Stomach (tissue), 4 donors: ENCODE measurements around the gene COX5A.
"Not testable (repeated sequence)": the region's sequence is repeated elsewhere in the genome, so short reads cannot be mapped to it uniquely, and the experiment has no call there.

Experiments
- EP300 ChIP-seq: sonication (generic); formaldehyde crosslinking; IDR thresholded peaks from one replicate; pipeline ENCODE4 v1.6.1; 2017; ENCODE audit warnings: antibody characterized with exemption
- POLR2A ChIP-seq, 4 donors: fragments of 450-650 bp; IDR thresholded peaks; one replicate each; pipeline ENCODE4 v1.6.1; 2016; ENCODE audit warnings: antibody characterized with exemption in 4 of 4, control low read depth in 2 of 4, mild to moderate bottlenecking in 1 of 4, moderate library complexity in 1 of 4
- TF ChIP-seq, protein P1 (sequence below), 7 experiments: fragments of 450-650 bp in 4 of 7; fragments of 200-600 bp in 3 of 7; sonication (generic) in 3 of 7; IDR thresholded peaks; one replicate each; pipeline ENCODE4 v1.5.1; 2016 to 2019; ENCODE audit warnings: antibody characterized with exemption in 7 of 7, control low read depth in 2 of 7, mild to moderate bottlenecking in 1 of 7

DNA sequence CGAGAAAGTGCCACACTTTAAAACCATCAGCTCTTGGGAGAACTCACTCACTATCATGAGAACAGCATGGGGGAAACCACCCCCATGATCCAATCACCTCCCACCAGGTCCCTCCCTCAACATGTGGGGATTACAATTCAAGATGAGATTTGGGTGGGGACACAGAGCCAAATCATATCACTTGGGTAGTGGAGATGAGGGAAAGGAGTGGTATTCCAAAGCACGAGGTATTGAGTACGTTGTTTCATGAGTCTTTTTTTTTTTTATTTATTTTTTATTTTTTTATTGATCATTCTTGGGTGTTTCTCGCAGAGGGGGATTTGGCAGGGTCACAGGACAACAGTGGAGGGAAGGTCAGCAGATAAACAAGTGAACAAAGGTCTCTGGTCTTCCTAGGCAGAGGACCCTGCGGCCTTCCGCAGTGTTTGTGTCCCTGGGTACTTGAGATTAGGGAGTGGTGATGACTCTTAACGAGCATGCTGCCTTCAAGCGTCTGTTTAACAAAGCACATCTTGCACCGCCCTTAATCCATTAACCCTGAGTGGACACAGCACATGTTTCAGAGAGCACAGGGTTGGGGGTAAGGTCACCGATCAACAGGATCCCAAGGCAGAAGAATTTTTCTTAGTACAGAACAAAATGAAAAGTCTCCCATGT, 50.2 kb downstream of the COX5A start:
- TF ChIP-seq, protein P1, sequence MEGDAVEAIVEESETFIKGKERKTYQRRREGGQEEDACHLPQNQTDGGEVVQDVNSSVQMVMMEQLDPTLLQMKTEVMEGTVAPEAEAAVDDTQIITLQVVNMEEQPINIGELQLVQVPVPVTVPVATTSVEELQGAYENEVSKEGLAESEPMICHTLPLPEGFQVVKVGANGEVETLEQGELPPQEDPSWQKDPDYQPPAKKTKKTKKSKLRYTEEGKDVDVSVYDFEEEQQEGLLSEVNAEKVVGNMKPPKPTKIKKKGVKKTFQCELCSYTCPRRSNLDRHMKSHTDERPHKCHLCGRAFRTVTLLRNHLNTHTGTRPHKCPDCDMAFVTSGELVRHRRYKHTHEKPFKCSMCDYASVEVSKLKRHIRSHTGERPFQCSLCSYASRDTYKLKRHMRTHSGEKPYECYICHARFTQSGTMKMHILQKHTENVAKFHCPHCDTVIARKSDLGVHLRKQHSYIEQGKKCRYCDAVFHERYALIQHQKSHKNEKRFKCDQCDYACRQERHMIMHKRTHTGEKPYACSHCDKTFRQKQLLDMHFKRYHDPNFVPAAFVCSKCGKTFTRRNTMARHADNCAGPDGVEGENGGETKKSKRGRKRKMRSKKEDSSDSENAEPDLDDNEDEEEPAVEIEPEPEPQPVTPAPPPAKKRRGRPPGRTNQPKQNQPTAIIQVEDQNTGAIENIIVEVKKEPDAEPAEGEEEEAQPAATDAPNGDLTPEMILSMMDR (IDR thresholded peaks at IDR 0.05): not testable (repeated sequence)
- not testable (repeated sequence) for TF ChIP-seq POLR2A (IDR thresholded peaks at IDR 0.05); EP300
